Thymus (tissue), 11 donors: Measurements from ENCODE around the gene MUS81. TPM values are rescaled to one million over a fixed set of nuclear protein-coding genes. Genes with fewer than 3 reads are reported as not detected.
A peak's percentile ranks its signal among the peaks of the same experiment; 100 is the strongest.

ENCODE experiments used
- DNase-seq, 9 donors: peaks; one replicate each; pipeline ENCODE4 v3.0.0-alpha.2; 2013; ENCODE audit warnings: low spot score in 9 of 9, low read depth in 6 of 9, missing footprints in 1 of 9
- H3K27ac ChIP-seq, 2 donors: one replicate each; pipeline ENCODE4 v1.5.1; 2013; ENCODE audit warnings: control low read depth in 1 of 2, low read depth in 1 of 2, low read length in 1 of 2, mild to moderate bottlenecking in 1 of 2, moderate library complexity in 1 of 2
- H3K27me3 ChIP-seq, 2 donors: one replicate each; pipeline ENCODE4 v1.5.1; 2013; ENCODE audit warnings: low read length in 1 of 2; ENCODE audit not compliant: control insufficient read depth in 2 of 2, insufficient read depth in 1 of 2
- H3K36me3 ChIP-seq, 2 donors: one replicate each; pipeline ENCODE4 v1.5.1; 2013; ENCODE audit warnings: low read length in 1 of 2, mild to moderate bottlenecking in 1 of 2, moderate library complexity in 1 of 2; ENCODE audit not compliant: control insufficient read depth in 2 of 2, insufficient read depth in 2 of 2
- H3K4me1 ChIP-seq, 2 donors: one replicate each; pipeline ENCODE4 v1.5.1; 2013; ENCODE audit warnings: low read length in 2 of 2; ENCODE audit not compliant: control insufficient read depth in 2 of 2, insufficient read depth in 2 of 2
- H3K4me3 ChIP-seq, 2 donors: one replicate each; pipeline ENCODE4 v1.5.1; 2013; ENCODE audit warnings: low read length in 2 of 2, control low read depth in 1 of 2, mild to moderate bottlenecking in 1 of 2
- H3K9me3 ChIP-seq, 2 donors: one replicate each; pipeline ENCODE4 v1.5.1; 2013; ENCODE audit warnings: low read length in 1 of 2, mild to moderate bottlenecking in 1 of 2; ENCODE audit not compliant: control insufficient read depth in 2 of 2, insufficient read depth in 1 of 2
- WGBS: extraction: QIAGEN DNeasy Blood & Tissue Kit; methylation state at CpG from one replicate; pipeline ENCODE4 v1.1.7; 2013; 5-methylcytosine and 5-hydroxymethylcytosine counted together
- polyA plus RNA-seq: library from polyadenylated mRNA; stranded (reverse); fragments of 200-250 nt; gene quantifications from one replicate; pipeline ENCODE4 v1.2.3, GENCODE V29; 2013
- total RNA-seq: library from RNA; stranded (reverse); fragments of 120-200 nt; gene quantifications from one replicate; pipeline ENCODE4 v1.2.4, GENCODE V29; 2013
- donor health status: healthy.

MUS81 gene
- total and polyA plus RNA-seq, 2 donors: 46.8 to 127 TPM

GRCh38 chr11:65857500-65857852 is 2.8 kb upstream of the MUS81 start:
- H3K4me3 ChIP-seq: peak overlapping the region; percentile 75 to 93
- H3K4me1 ChIP-seq: peaks cover 22 to 45% of the 10 kb centered on the region in 2 donors
- H3K27me3 ChIP-seq: no peaks in the 10 kb centered on the region
- H3K9me3 ChIP-seq: peaks cover 0 to 17% of the 10 kb centered on the region in 2 donors
- 1% methylated on average over 49 of the region's 49 CpGs for WGBS
- DNase-seq: peak in 6 of 9 donors; percentile 55 to 83 (median 64)
- H3K27ac ChIP-seq: peak overlapping the region; percentile 93 to 99
- H3K36me3 ChIP-seq: peaks cover 50 to 54% of the 10 kb centered on the region in 2 donors

GRCh38 chr11:65857853-65858680 is 2.2 kb upstream of the MUS81 start, which contains the start of gene CFL1:
Gene CFL1, minus strand, starts transcription at chr11:65858180. Its CDS starts 81 bp downstream, at chr11:65858099.
- peak; percentile 87 to 98 (median 96) for DNase-seq
- WGBS: under 1% methylated on average over 92 of the region's 92 CpGs
- peaks cover 0 to 11% of the 10 kb centered on the region in 2 donors for H3K9me3 ChIP-seq
- H3K27ac ChIP-seq: peak within 1 kb of the TSS; percentile 97 to 99
- no peaks in the 10 kb centered on the region for H3K27me3 ChIP-seq
- peak within 1 kb of the TSS; percentile 75 to 93 for H3K4me3 ChIP-seq
- H3K4me1 ChIP-seq: peaks cover 22 to 45% of the 10 kb centered on the region in 2 donors
- H3K36me3 ChIP-seq: peaks cover 50 to 54% of the 10 kb centered on the region in 2 donors

DNA sequence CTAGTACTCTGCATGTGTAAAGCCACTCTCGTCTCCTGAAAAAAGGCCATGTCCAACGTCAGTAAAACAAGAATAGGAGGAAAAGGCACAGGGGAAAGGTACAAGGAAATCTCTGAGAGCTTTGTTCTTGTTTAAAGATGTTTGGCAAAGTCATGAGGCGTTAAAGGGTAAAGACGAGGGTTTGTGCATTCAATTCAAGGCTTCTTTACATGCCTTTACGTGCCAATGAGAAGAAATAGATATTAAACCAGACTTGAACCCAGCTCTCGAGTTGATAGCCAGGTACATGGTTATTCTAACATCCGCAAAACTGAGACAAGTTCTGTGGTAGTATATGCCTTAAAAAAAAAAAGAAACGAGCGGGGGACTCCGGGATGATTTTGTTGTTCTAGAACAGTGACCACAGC is 1.5 kb upstream of the MUS81 start:
- H3K9me3 ChIP-seq: peaks cover 0 to 8% of the 10 kb centered on the region in 2 donors
- H3K27ac ChIP-seq: peak overlapping the region; percentile 97 to 99
- peaks cover 50 to 54% of the 10 kb centered on the region in 2 donors for H3K36me3 ChIP-seq
- no peaks in the 10 kb centered on the region for H3K27me3 ChIP-seq
- under 1% methylated on average over 10 of the region's 10 CpGs for WGBS
- peaks cover 22 to 45% of the 10 kb centered on the region in 2 donors for H3K4me1 ChIP-seq
- H3K4me3 ChIP-seq: peak overlapping the region; percentile 75 to 93
- peak in 1 of 9 donors; percentile 29 for DNase-seq

DNA sequence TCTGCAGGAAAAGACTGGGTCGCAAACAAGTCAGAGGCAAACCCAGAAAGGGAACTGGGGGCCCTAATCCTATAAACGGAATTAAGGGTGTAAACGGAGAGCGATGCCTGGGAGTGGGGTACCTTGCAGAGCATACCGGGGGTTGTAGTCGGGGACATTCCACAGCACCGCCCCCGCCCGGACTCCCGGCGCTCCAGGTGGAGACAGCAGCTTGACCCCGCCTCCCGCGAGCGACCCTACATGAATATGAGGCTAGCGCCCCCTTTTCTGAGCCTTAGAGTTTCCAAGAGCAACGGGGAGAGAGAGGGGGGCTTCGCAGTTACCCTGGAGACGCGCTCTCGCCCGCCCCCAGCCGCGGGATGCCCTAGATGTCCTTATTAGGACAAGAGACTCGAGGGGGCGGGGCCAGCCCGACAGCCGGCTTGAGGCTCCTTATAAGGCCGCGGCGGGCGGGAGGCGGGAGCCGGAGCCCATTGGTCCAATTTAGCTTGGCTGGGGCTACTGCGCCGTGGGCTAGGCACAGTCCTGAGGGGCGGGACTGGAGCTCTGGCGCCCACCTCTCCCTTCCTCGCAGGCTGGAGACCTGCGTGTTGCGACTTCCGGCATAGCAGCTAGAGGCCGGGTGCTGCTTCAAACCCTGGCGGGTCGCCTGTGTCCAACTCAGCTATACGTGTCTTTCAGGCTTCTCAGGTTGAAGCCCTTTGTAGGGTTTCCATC is 980 bp upstream of the MUS81 start:
- Histone ChIP-seq H3K27me3 (no peaks in the 10 kb centered on the region), H3K9me3 (peaks cover 0 to 8% of the 10 kb centered on the region in 2 donors), H3K27ac (peak overlapping the region; percentile 97 to 99), H3K4me3 (peak overlapping the region; percentile 75 to 93), H3K4me1 (peaks cover 22 to 45% of the 10 kb centered on the region in 2 donors), H3K36me3 (peaks cover 50 to 54% of the 10 kb centered on the region in 2 donors)
- DNase-seq: peak; percentile 95 to 100 (median 98)
- under 1% methylated on average over 46 of the region's 46 CpGs for WGBS

DNA sequence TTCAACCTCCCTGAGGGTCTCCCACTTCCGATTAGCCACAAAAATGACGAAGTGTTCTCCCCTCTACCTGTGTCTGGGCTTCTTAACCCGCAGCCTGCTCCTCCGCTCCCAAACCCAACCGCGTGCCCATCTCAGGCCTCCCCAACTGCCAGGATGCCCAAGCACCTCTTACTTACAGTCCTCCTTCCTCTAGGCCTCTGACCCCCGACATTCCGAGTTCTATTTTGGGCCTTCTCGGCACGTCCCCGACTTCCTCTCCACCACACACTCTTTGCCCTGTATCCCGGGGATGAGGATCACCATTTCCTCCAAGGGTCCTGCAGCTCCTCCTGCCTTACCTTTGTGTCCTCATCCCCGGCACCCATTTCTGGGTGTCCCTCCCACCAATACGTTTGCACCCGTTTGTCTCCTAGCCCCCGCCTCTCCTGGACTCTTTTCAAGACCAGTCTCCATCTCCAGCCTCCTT is 388 bp upstream of the MUS81 start:
- under 1% methylated on average over 16 of the region's 16 CpGs for WGBS
- Histone ChIP-seq H3K27ac (peak overlapping the region; percentile 97 to 99), H3K27me3 (no peaks in the 10 kb centered on the region), H3K36me3 (peaks cover 50 to 54% of the 10 kb centered on the region in 2 donors), H3K4me1 (peaks cover 22 to 45% of the 10 kb centered on the region in 2 donors), H3K4me3 (peak overlapping the region; percentile 75 to 93), H3K9me3 (peaks cover 0 to 8% of the 10 kb centered on the region in 2 donors)
- DNase-seq: no peak

DNA sequence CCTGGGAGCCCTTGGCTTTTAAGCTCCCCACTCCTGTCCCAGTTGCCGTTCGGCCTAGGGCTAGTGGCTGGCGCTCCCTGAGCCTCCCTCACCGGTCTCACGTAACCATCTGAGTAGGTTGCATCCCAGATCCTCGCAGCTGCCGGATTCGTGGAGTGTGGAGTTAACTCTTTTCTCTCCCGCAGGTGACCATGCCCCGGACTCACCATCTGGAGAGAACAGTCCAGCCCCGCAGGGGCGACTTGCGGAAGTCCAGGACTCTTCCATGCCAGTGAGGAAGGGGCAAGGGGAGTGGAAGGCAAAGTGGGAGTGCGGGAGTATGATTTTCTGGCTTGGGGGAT is 902 bp downstream of the MUS81 start:
- 23% methylated on average over 14 of the region's 14 CpGs for WGBS
- Histone ChIP-seq H3K4me3 (peak overlapping the region; percentile 75 to 93), H3K4me1 (peaks cover 15 to 37% of the 10 kb centered on the region in 2 donors), H3K27me3 (no peaks in the 10 kb centered on the region), H3K9me3 (peaks cover 0 to 8% of the 10 kb centered on the region in 2 donors), H3K36me3 (peaks cover 50 to 54% of the 10 kb centered on the region in 2 donors), H3K27ac (peak overlapping the region; percentile 97 to 99)
- no peak for DNase-seq

DNA sequence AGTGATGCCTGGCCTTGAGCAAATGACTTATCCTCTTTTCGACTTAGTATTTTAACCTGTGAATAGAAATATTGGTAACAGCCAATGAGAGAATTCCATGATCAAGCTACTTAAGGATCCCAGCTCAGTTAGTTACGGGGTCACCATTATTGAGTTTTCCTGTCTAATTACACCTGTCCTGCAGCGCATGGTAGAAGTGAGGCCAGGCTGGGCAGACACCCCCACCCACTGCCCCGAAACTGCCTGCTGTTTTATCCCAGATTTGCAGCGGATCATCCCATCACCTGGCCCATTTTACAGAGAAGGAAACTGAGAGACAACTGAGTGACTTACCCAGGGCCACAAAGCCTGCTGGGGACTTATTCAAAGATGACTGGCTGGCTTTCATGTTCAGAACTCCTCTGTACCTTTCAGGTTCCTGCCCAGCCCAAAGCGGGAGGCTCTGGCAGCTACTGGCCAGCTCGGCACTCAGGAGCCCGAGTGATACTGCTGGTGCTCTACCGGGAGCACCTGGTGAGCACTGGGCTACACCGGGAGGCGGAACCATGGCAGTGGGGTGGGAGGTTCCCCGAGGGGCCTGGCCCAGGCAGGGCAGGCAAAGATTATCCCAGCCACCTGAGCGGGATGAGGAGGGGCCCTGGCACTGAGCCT is 1.4 kb downstream of the MUS81 start:
- peaks cover 10 to 32% of the 10 kb centered on the region in 2 donors for H3K4me1 ChIP-seq
- peaks cover 50 to 54% of the 10 kb centered on the region in 2 donors for H3K36me3 ChIP-seq
- H3K27me3 ChIP-seq: no peaks in the 10 kb centered on the region
- peak overlapping the region; percentile 75 to 93 for H3K4me3 ChIP-seq
- WGBS: 96% methylated on average over 13 of the region's 13 CpGs
- H3K27ac ChIP-seq: no peak overlapping the region
- no peak for DNase-seq
- peaks cover 0 to 8% of the 10 kb centered on the region in 2 donors for H3K9me3 ChIP-seq

DNA sequence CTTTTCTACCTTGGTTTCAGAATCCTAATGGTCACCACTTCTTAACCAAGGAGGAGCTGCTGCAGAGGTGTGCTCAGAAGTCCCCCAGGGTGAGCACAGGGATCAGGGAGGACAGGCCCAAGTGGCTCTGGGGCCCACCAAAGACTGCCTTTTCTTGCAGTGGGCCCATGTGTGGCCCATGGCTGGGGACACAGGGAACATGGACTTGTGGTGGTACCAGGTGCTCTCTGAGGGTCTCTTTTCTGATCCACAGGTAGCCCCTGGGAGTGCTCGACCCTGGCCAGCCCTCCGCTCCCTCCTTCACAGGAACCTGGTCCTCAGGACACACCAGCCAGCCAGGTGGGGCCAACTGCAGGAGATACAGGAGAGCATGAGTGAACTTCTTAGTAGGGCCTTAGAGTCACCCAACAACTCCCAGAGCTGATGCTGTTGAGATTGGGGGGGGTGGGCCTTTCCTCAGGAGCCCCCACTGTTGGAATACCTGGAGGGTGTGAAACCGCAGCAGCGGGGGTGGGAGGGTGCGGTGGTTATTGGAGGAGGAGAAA is 2.0 kb downstream of the MUS81 start:
- H3K9me3 ChIP-seq: peaks cover 0 to 8% of the 10 kb centered on the region in 2 donors
- H3K36me3 ChIP-seq: peaks cover 56 to 59% of the 10 kb centered on the region in 2 donors
- H3K4me1 ChIP-seq: peaks cover 10 to 34% of the 10 kb centered on the region in 2 donors
- no peak overlapping the region for H3K4me3 ChIP-seq
- DNase-seq: no peak
- H3K27ac ChIP-seq: no peak overlapping the region
- 90% methylated on average over 5 of the region's 5 CpGs for WGBS
- H3K27me3 ChIP-seq: no peaks in the 10 kb centered on the region
